Left hindlimb (tissue), 1 donor: Measurements from ENCODE around the gene EXOC2.
"Not testable (repeated sequence)": the region's sequence is repeated elsewhere in the genome, so short reads cannot be mapped to it uniquely, and the experiment has no call there.

Experiments
- DNase-seq: peaks from one replicate; pipeline ENCODE4 v3.0.0-alpha.2; 2018

EXOC2 gene

DNA sequence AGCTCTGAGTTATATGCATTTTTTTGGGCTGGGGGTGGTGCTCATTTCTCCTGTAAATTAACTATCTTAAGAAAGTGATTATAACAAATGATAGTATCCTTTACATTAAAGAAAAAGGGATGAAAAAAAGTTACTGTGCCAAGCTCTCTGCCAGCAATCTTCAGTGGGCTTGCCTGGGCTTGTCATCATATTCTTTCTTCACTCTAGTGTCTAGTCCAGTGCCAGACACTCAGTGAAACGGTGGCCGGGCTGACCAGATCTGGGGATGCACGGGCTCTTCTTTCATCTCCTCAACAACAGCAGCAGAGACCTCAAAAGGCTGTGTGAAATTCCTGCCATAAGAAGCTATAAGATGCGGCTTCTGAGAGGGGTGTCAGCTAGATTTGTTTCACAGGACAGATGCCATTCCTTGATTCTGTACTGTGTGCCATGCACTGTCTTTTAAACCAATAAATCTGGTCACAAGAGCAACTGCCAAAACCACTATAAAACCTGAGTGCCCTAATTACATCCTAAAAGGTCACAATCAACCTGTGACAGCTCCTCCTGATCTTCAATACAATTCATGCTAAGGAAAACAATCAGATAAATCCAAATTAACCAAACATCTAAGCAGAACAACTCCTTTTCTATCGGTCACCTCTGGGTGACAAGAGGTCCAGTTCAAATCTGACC lies 12.1 kb downstream of the EXOC2 start:
- DNase-seq, result no peak

DNA sequence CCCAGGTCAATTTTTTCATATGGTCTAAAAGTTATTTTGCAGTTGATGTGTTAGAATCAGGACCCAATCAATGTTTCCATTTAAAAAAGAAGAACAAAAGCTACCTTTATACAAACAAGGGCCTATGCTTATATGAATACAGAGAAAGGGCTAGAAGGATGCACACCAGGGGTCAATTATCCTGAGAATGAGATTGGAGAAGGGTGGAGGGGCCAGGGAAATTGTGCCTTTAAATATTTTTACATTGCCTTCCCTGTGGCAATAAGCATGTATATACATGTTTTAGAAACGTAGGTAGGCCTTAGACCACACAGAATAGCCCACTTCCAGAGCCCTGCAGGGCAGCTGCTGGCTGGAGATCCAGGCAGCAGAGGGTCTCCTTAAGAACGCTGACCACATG lies 12.7 kb downstream of the EXOC2 start:
- DNase-seq, result no peak

DNA sequence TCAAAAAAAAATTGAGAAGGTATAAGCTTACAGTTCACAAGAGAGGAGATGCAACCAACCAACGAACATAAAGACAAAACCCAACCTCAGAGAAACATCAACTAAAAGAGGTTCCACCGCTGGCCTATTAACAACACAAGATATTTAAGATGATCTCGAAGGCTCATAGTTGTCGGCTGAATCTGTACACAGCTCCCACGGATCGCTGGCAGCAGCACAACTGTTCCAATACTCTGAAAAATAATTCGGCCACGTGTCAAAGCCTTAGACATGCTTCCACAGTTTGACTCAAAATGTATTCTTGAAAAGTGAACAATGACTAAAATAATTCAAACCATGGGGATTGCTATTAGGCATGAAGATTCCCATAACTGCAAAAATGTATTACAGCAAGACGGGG lies 13.7 kb downstream of the EXOC2 start:
- no peak for DNase-seq

DNA sequence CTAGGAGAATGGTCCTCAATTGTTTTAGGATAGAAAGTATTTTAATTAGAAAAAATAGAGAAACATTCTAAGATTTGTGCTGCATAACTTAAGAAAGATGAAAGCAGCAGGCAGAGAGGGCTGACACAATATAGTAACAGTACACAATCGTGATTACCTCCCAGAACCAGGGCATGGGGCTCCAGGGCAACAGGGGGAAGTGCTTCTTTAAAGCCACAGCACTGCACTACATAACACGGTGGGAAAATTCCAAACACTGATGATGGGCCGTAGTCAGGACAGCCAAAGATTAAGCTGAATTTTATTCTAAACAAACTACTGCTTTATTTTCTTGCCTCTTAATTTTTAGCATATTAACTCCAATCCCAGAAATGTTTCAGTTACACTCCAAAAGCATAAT lies 14.4 kb downstream of the EXOC2 start:
- no peak for DNase-seq

DNA sequence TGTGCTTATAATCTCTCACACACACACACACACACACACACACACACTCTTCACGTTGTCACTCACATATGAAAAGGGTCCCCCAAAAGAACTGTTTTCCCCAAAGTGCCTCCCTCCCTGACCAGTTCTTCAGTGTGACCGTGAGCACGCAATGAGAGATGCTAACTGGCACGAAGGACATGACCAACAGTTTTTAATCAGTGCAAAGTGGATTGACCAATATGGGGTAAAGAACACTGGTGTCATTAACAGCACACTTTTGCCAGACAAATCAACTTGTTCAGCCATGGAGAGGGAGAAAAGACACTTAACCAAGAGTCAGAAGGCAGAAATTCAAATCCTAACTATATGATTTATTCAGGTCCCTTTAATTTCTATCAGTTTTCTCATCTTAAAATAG lies 15.0 kb downstream of the EXOC2 start:
- DNase-seq, result no peak

DNA sequence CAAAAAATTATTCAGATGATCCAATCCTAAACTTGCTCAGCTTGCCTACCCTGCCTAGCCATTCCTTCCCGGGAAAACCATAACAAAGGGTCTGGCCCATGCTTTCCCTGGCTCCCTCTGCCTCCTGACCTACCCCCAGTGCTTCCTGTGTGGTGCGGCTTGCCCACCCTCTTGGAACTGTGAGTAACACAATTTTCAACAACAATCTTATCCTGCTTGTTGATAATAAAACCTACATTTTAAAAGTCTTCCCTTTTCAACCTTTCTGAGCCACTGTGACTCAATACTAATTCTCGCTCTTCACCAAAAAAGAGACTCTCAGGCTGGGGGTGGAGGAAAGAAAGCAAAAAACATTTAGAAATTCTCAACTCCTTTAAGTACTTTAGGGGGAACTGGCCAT lies 18.0 kb downstream of the EXOC2 start:
- DNase-seq, result no peak

DNA sequence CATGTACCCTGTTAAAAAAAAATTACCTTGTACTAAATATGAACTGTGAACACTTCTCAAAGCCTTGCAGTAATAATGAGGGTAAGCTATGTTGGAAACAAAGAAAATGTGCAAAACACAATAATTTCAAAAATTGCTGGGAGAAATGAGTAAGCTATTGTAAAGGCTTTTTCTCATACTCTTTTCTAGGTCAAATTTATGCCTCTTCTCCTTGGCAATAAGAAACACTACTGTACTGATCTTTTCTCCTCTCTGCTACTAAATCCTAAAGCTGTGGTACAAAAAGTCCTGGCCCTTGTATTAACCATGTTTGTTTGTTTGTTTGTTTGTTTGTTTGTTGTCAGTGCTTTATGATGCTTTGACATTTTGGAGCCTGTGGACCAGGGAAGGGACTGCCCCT lies 18.5 kb downstream of the EXOC2 start:
- DNase-seq, result no peak

DNA sequence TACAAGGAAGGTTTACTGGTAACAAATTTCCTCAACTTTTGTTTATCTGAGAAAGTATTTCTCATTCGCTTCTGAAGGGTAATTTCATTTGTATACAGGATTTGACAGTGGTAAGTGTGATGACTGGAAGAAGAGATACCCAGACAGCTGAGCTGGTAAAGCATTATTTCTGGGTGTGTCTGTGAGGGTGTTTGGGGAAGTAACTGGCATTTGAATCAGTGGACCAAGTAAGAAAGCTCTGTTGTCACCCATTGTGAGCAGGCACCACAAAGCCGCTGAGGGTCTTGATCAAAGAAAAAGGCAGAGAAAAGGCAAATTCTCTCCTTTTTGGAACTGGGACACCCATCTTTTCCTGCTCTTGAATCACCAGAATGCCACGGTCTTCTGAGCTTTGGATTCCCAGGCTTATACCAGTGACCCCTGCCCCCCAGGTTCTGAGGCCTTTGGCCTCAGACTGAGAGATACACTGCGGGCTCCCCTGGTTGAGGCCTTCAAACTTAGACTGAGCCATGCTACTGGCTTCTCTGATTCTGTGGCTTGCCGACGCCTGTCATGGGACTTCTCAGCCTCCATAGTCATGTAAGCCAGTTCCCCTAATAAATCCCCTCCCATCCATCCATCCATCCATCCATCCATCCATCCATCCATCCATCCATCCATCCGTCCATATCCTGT lies 25.5 kb downstream of the EXOC2 start:
- DNase-seq, result no peak

DNA sequence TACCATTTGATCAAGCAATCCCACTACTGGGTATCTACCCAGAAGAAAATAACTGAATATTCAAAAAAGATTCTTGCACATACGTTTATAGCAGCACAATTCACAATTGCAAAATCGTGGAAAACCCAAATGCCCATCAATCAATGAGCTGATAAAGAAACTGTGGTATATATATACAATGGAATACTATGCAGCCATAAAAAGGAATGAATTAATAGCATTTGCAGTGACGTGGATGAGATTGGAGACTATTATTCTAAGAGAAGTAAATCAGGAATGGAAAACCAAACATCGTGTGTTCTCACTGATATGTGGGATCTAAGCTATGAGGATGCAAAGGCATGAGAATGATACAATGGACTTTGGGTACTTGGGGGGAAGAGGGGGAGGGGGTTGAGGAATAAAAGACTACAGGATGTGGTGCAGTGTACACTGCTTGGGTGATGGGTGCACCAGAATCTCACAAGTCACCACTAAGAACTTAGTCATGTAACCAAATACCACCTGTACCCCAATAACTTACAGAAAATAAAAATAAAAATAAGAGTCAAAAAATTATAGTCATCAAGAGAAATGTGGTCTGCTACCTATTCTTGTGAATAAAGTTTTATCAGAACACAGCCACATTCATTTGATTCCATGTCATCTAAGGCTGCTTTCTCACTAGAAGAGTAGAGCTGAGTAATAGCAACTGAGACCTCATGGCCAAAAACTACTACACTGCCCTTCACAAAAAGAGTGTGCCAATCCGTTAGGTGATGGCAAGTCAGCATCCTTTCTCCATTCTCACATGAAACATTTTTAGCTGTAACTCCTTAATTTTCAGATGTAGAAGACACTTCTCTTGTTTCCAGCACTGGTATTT lies 27.3 kb downstream of the EXOC2 start:
- DNase-seq, result no peak

DNA sequence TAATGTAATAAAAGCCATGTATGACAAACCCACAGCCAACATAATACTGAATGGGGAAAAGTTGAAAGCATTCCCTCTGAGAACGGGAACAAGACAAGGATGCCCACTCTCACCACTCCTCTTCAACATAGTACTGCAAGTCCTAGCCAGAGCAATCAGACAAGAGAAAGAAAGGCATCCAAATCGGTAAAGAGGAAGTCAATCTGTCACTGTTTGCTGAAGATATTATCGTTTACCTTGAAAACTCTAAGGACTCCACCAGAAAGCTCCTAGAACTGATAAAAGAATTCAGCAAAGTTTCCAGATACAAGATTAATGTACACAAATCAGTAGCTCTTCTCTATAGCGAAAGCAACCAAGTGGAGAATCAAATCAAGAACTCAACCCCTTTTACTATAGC lies 29.2 kb downstream of the EXOC2 start:
- DNase-seq, result not testable (repeated sequence)

DNA sequence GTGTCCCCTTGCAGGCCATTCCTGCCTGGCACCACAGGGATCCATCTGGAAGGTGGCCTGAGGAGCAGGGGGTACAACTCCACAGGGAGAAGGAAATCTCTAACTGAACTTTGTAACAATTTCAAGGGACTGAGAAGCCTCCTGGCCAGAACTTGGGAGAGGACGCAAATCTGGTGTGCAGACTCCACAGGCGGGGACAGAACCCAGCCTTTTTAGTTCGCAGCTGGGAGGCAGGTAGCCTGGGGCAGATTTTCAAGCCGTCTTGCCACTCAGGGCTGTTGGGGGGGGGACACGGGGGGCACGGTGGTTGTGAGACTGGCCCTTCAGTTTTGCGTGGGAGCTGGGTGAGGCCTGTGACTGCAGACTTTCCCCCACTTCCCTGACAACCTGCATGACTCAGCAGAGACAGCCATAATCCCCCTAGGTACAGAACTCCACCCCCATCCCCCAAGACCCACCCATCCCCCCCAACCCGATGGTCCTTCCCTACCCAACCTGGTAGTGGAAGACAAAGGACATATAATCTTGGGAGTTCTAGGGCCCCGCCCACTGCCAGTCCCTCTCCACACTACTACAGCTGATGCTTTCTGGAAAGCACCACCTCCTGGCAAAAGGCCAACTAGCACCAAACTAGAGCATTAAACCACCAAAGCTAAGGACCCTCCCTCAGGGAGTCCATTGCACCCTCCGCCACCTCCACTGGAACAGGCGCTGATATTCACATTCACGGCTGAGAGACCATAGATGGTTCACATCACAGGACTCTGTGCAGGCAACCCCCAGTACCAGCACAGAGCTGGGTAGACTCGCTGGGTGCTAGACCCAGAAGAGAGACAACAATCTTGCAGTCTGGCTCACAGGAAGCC lies 33.0 kb downstream of the EXOC2 start:
- no peak for DNase-seq

DNA sequence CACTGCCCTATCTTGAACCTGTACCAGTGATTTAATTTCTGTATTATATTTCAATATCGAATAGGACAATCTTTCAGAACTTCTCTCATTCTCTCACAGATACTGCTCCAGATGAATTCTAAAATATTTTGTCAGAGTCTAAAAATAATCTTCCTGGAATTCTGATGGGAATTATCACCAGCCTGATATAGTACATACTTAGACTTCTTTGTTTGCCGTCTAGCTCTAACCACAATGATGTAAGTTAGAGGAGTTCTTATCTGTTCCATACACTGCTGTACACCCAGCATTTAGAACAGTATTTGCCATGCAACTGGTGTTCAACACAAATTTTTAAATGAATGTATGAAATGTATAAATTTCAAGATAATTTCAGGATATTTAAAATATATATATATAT lies 34.7 kb downstream of the EXOC2 start:
- DNase-seq, result no peak

DNA sequence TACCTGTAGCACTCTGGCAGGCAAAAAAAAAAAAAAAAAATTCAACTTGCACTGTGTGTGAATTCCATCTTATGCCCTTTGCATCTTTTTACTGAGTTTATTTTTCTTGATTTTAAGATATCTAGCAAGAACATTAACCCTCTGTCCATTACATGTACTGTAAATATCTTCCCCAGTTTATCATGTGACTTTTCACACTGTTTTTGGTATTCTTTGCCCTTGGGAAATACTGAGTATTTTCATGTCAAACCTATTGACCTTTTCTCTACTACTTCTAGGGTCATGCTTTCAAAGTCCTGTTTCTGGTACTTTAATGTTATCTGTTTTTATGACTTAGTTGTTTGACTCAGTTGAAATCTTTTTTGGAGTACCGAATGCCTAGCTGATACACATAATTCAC lies 35.2 kb downstream of the EXOC2 start:
- no peak for DNase-seq

DNA sequence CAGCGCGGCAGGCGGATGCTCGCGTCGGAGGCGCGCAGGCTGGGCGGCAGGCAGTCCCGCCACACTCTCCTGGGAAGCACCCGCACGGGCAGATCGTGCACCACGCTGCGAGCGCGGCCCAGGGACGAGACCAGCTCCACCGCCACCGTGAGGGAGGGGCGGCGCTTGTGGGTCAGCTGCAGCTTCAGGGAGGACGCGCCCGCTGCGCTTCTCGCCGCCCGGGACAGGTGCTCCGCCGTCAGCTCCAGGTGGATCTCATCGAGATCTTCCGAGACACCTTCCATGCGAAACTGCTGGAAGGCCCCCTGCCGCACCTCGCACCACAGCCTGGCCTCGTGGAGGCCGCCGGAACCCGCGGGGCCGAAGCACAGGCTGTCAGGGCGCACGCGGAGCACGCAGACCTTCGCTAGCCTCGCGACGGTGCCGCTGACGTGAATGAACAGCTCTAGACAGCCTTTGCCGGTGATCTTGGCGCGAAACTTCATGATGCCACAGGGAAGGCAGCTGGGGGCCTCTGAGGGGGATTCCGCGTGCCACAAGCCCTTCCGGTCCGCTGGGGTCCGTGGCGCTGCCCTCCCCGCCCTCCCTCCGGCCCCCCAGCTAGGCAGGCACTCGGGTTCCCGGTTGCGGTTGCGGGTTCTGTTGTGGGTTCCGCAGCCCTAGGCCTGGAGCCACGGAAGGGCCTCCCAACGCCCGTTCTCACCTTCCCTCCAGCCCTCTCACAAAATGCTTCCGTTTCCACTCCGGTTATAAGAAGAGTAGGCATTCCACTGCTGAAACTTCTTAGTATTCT lies 36.3 kb downstream of the EXOC2 start, which contains the start of gene HUS1B:
Gene HUS1B (minus strand): TSS at position 641 of the 793 bp plus-strand sequence. CDS start 156 bp downstream, at position 485.
- no peak for DNase-seq

DNA sequence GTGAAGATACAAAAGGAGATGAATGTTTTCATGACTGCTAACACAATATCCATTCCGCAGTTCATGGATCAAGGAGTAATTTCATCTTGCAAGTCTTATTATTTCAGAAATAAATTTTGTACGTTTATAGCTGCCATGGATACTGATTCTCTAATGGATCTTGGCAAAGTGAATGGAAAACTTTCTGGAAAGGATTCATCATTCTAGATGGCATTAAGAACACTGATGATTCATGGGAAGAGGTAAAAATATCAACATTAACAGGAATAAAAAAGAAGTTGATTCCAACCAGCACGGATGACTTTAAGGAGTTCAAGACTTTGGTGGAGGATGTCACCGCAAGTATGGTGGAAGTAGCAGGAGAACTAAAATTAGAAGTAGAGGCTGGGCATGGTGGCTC lies 38.8 kb downstream of the EXOC2 start:
- no peak for DNase-seq

DNA sequence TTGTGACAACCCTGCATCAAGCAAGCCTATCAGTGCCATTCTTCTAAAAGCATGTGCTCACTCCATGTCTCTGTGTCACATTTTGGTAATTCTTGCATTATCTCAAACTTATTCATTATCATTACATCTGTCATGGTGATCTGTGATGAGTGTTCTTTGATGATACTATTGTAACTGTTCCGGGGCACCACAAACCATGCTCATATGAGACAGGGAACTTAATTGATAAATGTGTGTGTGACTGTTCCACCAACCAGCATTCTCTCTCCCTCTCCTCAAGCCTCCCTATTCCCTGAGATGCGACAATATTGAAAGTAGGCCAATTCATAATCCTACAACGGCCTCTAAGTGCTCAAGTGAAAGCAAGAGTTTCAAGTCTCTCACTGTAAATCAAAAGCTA lies 40.1 kb downstream of the EXOC2 start:
- no peak for DNase-seq

DNA sequence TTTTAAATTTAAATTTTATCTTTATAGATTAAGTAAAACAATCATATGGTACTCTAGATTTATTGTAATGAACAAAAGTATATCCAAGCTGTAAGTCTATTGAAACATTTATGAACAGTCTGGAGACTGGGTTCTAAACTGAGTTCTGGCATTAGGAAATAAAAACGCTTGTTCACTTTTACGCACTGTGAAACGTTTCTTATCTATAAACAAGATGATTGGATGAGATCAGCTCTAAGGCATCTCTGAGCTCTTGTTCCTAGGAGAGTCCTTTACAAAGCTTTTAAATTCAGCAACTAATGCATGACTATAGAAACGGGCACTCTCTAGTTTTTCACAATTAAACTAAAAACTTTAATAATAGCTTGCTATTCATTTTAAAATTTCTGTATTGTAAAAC lies 42.8 kb downstream of the EXOC2 start:
- no peak for DNase-seq

DNA sequence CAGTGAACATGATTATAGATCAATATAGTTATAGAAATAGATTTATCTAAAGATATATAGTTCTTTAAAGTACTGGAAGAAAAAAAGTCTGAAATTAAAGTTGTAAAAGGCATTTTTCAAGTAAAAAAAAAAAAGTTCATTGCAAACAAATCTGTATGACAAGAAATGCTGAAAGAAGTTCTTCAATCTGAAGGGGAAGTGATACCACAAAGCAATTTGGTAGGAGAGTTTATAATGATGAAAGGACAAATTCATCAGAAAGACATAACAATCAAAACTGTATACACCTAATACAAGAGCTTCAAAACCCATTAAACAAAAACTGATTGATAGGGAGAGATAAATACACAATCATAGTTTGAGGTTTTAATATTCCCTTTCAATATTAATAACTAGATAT lies 50.1 kb downstream of the EXOC2 start:
- no peak for DNase-seq

DNA sequence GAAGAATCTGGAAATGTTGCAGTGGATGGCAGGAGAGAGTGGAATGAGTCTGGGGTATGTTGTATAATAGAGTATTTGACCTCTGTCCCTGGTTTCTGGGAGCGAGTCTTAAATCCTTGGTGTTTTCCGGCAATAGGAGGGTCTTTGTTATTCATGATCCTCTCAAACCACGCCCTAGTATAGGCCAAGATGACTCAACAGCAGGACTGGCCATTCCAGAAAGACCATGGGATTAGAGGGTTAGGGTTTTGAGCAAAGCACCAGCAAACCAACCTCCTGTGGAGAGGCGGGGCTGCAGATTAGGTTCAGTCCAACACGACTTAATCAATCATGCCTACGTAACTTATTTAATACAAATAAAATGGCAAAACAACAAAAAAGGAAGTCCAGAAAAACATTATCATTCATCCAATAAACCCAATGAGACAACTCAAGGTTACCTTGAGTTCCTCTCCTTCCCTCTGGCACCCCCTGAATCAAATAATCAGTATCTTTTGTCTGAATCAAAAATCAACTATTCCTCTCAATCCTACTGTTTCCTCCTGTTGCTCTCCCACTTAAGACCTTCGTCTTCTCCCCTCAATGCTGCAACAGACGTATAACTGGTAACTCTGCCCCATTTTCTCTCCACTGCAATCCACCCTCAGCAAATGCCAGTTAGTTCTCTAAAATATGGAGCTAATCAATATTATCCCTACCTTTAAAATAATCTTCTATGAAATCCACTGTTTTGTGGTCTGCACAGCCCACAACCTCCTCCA lies 51.5 kb downstream of the EXOC2 start:
- no peak for DNase-seq

DNA sequence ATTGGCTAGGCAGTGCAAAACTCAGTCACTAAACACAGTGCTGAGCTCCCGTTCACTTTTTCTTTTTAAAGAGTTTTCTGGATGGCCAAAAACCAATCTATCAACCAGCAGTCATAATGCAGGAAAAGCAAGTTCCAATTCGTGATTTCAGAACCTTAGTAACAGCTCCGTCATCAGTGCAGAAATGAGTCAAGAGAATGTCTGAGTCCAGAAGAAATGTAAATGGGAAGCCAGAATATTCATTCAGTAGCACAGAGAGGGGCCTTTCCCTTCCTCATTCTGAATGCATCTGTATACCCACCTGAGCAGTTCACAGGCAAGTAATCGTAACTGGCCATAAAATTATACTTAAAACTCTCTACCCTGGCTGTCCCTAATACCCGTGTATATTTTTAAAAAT lies 56.5 kb downstream of the EXOC2 start:
- no peak for DNase-seq

DNA sequence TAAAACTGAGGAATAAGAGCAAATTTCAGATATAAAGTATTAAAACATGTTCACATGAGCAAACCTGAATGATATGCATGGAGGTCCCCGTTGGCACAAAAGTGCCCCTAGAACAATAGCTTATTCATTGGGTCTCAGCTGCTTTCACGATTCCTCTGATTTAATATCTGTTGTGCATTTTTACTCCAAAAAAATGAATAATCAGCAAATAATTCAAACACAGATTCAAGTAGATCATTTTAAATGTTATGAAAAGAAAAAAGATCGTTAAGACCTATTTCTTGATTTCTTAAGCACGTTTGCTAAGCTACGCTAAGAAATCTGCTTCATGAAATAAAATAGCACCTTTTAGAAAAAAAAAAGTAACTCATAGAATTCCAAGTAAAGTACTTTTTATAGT lies 57.7 kb downstream of the EXOC2 start:
- DNase-seq, result no peak
